GM18868 (cell line): ENCODE measurements around the gene PYDC1.
A peak's percentile ranks its signal among the peaks of the same experiment; 100 is the strongest.
"Not testable (repeated sequence)": the region's sequence is repeated elsewhere in the genome, so short reads cannot be mapped to it uniquely, and the experiment has no call there.

ENCODE experiments used
- ATAC-seq: cut with Tn5 transposase; IDR thresholded peaks from one replicate; pipeline ENCODE4 v1.9.1; 2021; ENCODE audit warnings: mild to moderate bottlenecking, moderate library complexity; ENCODE audit not compliant: unreplicated experiment

PYDC1 gene

DNA sequence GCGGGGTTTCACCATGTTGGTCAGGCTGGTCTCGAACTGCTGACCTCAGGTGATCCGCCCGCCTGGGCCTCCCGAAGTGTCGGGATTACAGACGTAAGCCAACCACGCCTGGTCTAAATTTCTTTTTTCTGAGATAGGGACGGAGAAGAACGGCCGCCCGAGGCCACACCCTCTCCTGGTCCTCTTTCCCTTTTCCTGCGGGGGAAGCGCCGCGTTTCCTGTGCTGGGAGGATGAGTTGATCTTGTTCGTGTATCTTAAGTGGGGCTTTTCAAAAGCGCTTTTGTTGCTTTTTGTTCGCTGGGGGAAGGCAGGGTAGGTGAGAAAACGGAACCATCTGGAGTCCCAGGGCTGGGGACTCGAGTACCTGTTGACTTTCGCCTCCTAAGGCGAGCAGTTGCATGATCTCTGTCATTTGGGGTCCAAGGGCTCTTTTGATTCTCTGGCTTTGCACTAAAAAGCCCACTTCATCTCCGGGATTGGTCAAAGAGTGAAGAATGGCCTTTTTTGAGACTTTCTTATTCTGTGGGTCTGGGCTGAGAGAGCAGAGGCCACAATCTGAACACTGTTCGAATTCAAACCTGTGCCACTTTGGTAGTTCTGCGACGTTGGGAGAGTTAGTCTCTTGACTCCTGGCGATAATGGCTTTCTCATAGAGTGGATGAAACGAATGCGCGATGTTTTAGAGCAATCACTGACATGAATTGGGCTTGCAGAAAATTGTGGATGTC, 35.7 kb downstream of the PYDC1 start:
- no peak for ATAC-seq

DNA sequence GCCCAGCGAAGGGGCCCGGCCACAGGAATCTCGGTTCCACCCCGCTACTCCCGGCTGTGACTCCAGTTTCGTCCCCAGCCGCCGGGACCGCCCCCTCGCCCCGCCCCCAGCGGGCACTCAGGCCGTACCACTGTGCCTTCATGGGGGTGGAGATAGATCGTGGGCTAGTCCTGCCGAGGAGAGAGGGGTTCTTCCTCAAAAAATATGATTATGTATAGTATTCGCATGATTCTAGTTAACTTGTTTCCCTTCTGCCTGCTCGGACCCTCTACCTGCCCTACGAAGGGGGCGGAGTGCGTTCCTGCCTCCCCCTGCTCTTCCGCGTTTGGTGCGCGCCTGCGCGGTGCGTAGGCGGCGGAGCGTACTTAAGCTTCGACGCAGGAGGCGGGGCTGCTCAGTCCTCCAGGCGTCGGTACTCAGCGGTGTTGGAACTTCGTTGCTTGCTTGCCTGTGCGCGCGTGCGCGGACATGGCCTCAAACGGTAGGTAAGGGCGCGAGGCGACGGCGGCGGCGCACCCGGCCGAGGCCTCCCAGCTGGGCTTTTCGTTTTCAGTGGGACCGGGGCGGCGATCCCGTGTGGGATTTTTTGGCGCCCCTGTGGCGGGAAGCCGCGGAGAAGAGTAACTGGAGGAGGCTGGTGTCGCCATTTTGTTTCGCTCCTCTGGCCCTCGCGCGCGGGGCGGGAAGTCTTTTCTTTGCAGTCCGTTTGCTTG, 37.0 kb downstream of the PYDC1 start, which contains the start of gene FUS:
FUS (plus strand) TSS at position 393 of the 713 bp plus-strand sequence; CDS start at position 469, 76 bp downstream.
- ATAC-seq = peak; percentile 48

- peak; percentile 1 for ATAC-seq
Measured at GRCh38 chr16:31179219-31179746, 37.7 kb downstream of the PYDC1 start.

- ATAC-seq = no peak
Measured at GRCh38 chr16:31177136-31177535, 39.8 kb downstream of the PYDC1 start.

DNA sequence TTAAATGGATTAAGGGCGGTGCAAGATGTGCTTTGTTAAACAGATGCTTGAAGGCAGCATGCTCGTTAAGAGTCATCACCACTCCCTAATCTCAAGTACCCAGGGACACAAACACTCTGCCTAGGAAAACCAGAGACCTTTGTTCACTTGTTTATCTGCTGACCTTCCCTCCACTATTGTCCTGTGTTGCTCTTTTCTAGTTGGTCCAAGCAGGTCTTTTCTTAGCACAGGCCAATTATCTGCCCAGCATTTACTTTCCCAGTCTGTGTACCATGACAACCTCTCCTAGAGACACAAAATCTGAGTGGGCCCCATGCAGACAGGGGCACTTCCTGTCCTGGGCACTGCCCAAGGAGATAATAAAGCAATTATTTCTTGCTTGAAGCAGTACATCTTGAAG, 46.9 kb downstream of the PYDC1 start:
- ATAC-seq = not testable (repeated sequence)

DNA sequence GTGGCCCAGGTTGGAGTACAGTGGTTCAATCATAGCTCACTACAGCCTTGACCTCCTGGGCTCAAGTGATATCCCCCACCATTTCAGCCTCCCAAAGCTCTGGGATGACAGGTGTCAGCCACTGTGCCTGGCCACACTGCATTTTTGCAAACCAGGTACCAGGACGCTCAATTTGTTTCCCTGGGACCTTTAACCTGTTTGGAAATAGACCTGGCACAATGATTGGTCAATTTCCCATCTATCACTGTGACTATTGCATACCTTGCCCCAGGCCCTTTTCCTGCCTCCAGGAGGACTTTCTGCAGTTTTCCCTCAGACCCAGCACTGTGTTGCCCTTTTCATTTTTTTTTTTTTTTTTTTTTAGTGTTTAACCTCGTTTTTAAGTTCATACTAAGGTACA, 48.1 kb downstream of the PYDC1 start:
- ATAC-seq = no peak

- no peak for ATAC-seq
Measured at GRCh38 chr16:31167315-31167714, 49.6 kb downstream of the PYDC1 start.
